ENCODE measurements around the gene FMN1. TPM values are rescaled to one million over a fixed set of nuclear protein-coding genes. Genes with fewer than 3 reads are reported as not detected.

FMN1 gene
- polyA plus RNA-seq, 3 donors = 0.28 to 3.7 (median 0.34) TPM

DNA sequence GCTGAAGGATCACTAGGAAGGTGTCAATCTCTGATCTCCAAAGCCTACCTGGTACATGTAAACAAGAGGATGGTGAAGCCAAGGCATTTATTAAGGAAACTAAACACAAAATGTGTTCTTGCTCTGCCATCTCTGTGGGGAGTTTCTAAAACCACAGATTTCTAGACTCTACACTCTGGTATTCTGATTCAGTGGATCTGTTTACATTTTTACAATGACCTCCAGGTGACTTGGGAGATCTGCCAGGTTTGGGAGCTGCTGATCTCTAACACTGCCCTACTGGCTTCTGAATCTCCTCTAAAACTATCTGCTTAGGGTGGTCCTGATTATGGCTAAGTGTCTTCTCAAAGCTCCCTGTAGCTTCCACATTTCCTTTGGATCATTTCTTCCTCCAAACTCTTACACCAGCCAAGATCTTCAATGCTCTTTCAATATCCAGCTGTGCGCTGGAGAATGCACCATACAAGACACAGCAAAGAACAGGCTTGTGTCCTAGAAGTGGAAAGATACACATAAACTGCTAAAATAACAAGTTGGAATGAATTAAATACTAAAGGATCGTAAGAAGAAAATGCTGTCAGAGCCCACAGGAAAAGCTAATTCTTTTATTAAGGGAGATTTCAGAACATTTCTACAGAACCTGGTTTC lies 404.0 kb downstream of the FMN1 start:
- WGBS (ENCODE audit: insufficient coverage) = no CpG with 5 or more reads among the region's 2 CpGs
- Mint-ChIP-seq H3K27me3 (ENCODE audit: low read depth in 3 of 3) (peaks cover 3 to 6% (median 4%) of the 10 kb centered on the region in 3 donors), H3K4me3 (no peak overlapping the region), H3K4me1 (no peaks in the 10 kb centered on the region), H3K36me3 (no peaks in the 10 kb centered on the region), H3K9me3 (peaks cover 0 to 3% (median 0%) of the 10 kb centered on the region in 7 donors), H3K27ac (no peak overlapping the region)
- TF ChIP-seq, protein P1, sequence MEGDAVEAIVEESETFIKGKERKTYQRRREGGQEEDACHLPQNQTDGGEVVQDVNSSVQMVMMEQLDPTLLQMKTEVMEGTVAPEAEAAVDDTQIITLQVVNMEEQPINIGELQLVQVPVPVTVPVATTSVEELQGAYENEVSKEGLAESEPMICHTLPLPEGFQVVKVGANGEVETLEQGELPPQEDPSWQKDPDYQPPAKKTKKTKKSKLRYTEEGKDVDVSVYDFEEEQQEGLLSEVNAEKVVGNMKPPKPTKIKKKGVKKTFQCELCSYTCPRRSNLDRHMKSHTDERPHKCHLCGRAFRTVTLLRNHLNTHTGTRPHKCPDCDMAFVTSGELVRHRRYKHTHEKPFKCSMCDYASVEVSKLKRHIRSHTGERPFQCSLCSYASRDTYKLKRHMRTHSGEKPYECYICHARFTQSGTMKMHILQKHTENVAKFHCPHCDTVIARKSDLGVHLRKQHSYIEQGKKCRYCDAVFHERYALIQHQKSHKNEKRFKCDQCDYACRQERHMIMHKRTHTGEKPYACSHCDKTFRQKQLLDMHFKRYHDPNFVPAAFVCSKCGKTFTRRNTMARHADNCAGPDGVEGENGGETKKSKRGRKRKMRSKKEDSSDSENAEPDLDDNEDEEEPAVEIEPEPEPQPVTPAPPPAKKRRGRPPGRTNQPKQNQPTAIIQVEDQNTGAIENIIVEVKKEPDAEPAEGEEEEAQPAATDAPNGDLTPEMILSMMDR (IDR thresholded peaks at IDR 0.05) = no peak
- Histone ChIP-seq H3K9ac (ENCODE audit: insufficient read depth, low read length, poor library complexity, severe bottlenecking) (no peak overlapping the region), H3K79me2 (ENCODE audit: insufficient read depth, low read length) (no peaks in the 10 kb centered on the region), H3K4me1 (ENCODE audit: control insufficient read depth in 1 of 2, insufficient read depth in 2 of 2, low read length in 2 of 2) (no peaks in the 10 kb centered on the region), H3K27ac (ENCODE audit: low read depth in 1 of 2, low read length in 2 of 2) (no peak overlapping the region), H3K4me2 (replicated peaks; ENCODE audit: extremely low read depth, low read length, poor library complexity, severe bottlenecking) (no peak overlapping the region), H3K36me3 (replicated peaks in 1 of 2; ENCODE audit: control insufficient read depth in 1 of 2, insufficient read depth in 2 of 2, low read length in 2 of 2) (no peaks in the 10 kb centered on the region), H3K9me3 (replicated peaks in 1 of 2; ENCODE audit: control insufficient read depth in 1 of 2, insufficient read depth in 1 of 2, low read length in 2 of 2) (no peaks in the 10 kb centered on the region), H2AFZ (ENCODE audit: insufficient read depth, low read depth, low read length, poor library complexity, severe bottlenecking) (no peak overlapping the region), H3K27me3 (ENCODE audit: control insufficient read depth in 2 of 2, insufficient read depth in 2 of 2, low read length in 2 of 2) (no peaks in the 10 kb centered on the region), H4K20me1 (ENCODE audit: insufficient read depth, low read length) (no peaks in the 10 kb centered on the region), H3K4me3 (replicated peaks in 1 of 3; ENCODE audit: low read depth in 2 of 3, low read length in 3 of 3) (no peak overlapping the region)
- DNase-seq = no peak
- intact Hi-C loops (cut with micrococcal nuclease) = no loop called here

DNA sequence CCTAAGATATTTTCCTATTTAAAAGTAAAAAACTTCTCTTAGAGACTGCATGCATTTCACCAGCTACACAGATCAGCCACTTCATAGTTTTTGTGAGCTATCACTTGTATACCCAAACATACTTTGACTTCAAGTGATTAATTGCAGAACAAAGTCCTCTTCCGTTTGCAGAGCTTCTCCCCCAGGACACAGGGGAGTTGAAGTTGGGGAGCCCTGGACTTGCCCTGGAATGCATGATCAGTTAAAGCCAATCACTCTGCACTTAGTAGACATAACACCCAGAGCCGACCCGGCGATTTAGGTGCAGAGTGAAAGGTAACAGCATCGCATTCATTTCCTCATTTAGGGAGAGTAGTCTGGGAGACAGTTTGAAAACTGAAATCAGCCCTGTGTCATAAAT lies 406.6 kb downstream of the FMN1 start:
- H3K9me3 Mint-ChIP-seq = peaks cover 0 to 5% (median 0%) of the 10 kb centered on the region in 7 donors
- no peak overlapping the region for H3K27ac Mint-ChIP-seq
- intact Hi-C loops (cut with micrococcal nuclease) = no loop called here
- H3K79me2 ChIP-seq (ENCODE audit: insufficient read depth, low read length) = no peaks in the 10 kb centered on the region
- H3K4me2 ChIP-seq (replicated peaks; ENCODE audit: extremely low read depth, low read length, poor library complexity, severe bottlenecking) = no peak overlapping the region
- H3K27ac ChIP-seq (ENCODE audit: low read depth in 1 of 2, low read length in 2 of 2) = no peak overlapping the region
- no peaks in the 10 kb centered on the region for H3K36me3 ChIP-seq (replicated peaks in 1 of 2; ENCODE audit: control insufficient read depth in 1 of 2, insufficient read depth in 2 of 2, low read length in 2 of 2)
- no peak overlapping the region for H3K4me3 ChIP-seq (replicated peaks in 1 of 3; ENCODE audit: low read depth in 2 of 3, low read length in 3 of 3)
- no peak overlapping the region for H3K4me3 Mint-ChIP-seq
- H3K36me3 Mint-ChIP-seq = no peaks in the 10 kb centered on the region
- H3K27me3 Mint-ChIP-seq (ENCODE audit: low read depth in 3 of 3) = peaks cover 3 to 5% (median 4%) of the 10 kb centered on the region in 3 donors
- DNase-seq = no peak
- H3K4me1 Mint-ChIP-seq = no peaks in the 10 kb centered on the region
- no peaks in the 10 kb centered on the region for H3K4me1 ChIP-seq (ENCODE audit: control insufficient read depth in 1 of 2, insufficient read depth in 2 of 2, low read length in 2 of 2)
- H3K9me3 ChIP-seq (replicated peaks in 1 of 2; ENCODE audit: control insufficient read depth in 1 of 2, insufficient read depth in 1 of 2, low read length in 2 of 2) = no peaks in the 10 kb centered on the region
- H4K20me1 ChIP-seq (ENCODE audit: insufficient read depth, low read length) = no peaks in the 10 kb centered on the region
- no peaks in the 10 kb centered on the region for H3K27me3 ChIP-seq (ENCODE audit: control insufficient read depth in 2 of 2, insufficient read depth in 2 of 2, low read length in 2 of 2)
- H2AFZ ChIP-seq (ENCODE audit: insufficient read depth, low read depth, low read length, poor library complexity, severe bottlenecking) = no peak overlapping the region
- WGBS (ENCODE audit: insufficient coverage) = no CpG with 5 or more reads among the region's 5 CpGs
- H3K9ac ChIP-seq (ENCODE audit: insufficient read depth, low read length, poor library complexity, severe bottlenecking) = no peak overlapping the region
- TF ChIP-seq, protein P1 (IDR thresholded peaks at IDR 0.05) = no peak
